HG03342 (cell line): ENCODE data around the gene TTLL9.
A peak's percentile ranks its signal among the peaks of the same experiment; 100 is the strongest.
"Not testable (repeated sequence)": the region's sequence is repeated elsewhere in the genome, so short reads cannot be mapped to it uniquely, and the experiment has no call there.

Experiments
- ATAC-seq: cut with Tn5 transposase; IDR thresholded peaks from one replicate; pipeline ENCODE4 v1.9.1; 2021; ENCODE audit warnings: mild to moderate bottlenecking, moderate library complexity; ENCODE audit not compliant: unreplicated experiment

The TTLL9 gene

DNA sequence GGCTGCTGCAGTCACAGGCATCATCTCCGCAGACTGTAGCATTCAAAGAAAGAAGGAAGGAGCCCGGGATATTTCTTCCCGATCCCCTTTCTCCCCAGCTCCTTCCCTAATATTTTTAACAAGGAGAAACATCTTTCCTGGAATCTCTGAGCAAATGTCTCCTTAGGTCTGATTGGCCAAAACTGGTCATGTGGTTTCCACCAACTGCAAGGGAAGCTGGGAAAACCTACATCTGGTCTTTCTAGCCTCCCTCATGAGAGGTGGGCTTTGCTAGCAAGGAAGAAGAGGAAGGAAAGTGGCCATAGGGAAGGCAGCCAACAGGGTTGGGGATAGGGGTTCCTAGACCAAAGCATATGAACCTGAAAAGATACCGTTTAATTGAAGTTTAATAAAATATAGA lies 46.3 kb downstream of the TTLL9 start:
- ATAC-seq = no peak

DNA sequence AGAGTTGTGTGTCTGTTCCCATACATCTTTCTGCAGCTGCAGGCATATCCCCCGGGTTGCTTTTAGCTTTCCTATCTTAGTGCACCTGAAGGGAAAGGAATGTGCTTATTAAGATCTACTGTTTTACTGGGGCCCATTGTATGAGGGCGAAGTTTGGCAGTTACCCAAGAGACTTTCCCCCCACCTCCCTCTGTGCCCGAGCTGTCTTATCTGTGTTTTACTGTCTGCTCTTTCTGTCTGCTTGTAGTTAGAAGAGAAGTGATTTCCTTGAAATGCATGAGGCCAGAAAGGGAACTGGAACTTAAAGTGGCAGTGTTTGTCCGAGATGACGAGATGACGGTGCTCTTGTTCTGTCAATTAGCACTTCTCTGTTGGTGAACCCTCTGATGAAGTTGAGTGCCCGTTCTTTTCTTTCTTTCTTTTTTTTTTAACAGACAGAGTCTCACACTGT lies 47.6 kb downstream of the TTLL9 start:
- ATAC-seq = not testable (repeated sequence)

DNA sequence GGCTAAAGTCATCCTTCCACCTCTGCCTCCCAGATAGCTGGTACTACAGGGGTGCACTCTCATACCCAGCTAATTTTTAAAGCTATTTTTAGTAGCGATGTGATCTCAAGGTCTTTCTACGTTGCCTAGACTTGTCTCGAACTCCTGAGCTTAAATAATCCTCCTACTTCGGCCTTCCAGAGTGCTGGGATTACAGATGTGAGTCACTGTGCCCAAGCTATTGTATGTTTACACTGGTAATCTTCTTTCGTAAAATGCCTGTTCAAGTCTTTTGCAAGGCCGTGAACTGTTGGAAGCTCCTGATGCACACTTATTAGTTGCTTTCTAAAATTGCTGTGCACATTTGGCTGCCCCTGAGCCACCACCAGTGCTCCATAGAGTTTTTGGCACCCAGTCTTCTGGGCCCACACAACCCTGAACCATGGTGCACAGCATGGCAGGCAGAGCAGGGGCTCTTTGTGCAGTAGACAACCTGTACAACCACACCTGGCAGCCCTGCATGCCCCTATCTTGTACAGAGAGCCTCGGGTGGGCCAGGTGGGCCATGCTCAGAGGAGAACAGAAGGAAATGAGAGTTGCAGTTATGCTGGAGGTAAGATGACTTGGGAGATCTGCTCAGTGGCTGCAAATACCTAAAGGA lies 48.2 kb downstream of the TTLL9 start:
- no peak for ATAC-seq

DNA sequence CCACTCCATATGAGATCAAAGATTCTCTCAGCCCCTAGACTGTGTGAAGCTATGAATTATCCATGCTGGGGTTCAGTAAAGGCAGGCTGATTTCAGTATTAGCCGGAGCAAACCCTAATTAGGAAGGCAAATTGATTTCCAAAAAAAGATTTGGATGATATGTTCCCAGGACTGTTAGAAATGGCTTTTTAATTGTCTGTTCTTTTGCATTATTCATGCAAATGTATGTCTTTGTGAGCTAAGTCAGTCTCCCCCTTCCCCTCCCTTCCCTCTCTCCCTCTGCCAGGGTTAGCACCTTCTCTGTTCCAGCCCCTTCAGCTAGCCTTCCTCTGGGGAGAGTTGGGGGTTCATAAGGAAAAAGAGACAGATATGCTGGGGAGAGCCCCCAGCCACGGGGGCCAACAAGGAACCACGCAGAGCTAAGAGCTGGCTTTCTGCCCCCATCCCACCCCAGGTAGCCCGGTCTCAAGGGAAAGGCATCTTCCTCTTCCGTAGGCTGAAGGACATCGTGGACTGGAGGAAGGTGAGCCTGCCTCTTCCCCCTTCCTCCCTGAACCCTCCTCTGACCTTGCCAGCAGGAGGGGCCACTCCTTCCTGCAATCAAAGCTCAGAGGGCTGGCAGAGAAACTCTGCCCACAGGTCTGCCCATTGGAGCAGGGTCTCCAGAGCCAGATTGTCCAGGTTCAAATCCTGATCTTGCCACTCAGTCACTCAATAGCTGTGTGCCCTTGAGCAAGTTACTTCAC lies 49.1 kb downstream of the TTLL9 start:
- ATAC-seq = no peak

DNA sequence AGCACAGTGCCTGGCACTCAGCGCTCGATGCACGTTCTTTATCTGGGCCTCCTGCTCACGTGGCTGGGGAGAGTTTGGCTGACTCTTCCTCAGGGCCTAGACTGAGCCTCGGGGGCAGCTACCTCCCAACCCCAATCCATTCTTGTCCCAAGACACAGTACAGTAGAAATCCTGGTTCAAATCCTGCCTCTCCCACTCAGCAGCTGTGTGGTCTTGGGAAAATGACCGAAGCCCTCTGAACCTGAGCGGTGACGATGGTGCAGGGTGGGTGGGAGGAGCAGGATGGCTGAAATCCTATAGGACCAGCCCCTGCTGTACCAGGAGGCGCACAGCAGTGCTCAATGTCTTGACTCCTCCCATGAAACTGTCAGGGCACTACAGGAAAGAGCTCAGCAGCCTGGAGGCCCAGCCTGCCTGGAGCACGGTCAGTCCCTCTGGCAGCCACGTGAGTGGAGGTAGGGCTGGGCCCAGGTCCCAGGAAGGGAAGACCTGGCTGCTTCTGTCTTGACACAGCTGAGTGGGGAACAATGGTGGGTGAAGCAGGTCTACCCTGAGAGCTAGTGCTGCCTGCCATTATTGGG lies 49.9 kb downstream of the TTLL9 start:
- no peak for ATAC-seq

DNA sequence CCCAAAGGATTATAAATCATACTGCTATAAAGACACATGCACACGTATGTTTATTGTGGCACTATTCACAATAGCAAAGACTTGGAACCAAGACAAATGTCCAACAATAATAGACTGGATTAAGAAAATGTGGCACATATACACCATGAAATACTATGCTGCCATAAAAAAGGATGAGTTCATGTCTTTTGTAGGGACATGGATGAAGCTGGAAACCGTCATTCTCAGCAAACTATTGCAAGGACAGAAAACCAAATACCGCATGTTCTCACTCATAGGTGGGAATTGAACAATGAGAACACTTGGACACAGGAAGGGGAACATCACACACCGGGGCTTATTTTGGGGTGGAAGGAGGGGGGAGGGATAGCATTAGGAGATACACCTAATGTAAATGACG lies 51.0 kb downstream of the TTLL9 start:
- not testable (repeated sequence) for ATAC-seq

DNA sequence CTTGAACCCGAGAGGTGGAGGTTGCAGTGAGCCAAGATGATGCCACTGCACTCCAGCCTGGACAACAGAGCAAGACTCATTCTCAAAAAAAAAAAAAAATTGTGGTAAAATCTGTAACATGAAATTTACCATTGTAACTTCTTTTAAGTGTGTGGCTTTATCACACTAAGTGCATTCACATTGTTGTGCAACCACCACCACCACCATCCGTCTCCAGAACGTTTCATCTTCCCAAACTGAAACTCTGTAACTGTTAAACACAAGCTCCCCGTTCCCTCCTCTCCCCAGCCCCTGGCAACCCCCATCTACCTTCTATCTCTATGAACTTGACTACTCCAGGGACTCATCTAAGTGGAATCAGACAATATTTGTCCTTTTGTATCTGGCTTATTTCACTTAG lies 51.7 kb downstream of the TTLL9 start:
- no peak for ATAC-seq

DNA sequence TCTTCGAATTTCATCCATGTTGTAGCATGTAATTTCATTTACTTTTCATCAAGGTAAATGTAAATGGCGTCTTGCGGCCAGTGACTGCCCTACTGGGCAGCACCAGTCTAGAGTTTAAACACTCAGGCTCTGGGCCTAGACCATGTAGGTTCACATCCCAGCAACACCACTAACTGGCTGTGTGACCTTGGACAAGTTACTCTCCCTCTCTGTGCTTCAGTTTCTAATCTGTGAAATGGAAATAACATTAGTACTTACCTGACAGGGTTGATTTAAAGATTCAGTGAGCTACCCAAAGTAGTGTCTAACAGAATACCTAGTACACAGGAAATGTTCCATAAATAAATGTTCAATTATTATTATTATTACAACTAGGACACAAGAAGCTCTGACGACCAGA lies 52.2 kb downstream of the TTLL9 start:
- no peak for ATAC-seq

DNA sequence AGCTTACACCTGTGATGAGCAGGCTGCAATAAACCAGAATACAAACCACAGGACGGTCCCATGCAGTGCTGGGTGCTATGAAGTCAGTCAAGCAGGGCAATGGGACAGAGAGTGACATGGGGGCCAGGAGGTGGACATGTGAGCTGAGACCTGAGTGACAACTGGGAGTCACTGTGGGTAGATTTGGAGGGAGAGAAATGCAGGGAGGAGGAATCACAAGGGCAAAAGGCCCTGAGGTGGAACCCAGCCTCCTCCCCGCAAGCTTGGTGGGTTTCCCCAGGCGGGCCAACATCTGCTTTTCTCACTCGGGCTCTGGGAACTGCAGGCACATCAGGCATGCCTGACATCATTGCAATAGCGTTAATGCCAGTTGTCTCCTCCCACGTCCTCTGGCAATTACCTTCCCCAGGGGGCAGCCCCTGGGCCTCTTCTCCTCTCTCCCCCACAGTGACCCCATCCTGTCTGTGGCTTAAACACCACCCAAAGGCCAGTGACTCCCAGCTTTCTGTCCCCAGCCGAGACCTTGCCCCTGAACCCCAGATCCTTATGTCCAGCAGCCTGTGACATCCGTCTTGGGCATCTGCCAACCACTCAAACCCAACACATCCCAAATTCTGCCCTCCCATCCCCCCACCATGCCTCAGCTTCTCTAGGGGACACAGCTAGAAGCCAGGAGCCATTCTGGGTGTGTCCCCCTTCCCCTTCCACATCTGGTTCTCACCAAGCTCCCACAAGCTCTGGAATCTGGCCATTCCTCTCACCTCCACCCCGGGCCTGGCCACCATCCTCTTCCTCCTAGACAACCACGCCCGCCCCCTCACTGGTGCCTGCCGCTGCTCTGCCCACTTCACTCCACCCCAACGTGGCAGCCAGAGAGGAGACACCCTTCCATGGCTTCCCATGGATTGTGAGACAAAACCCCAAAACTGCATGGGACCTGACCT lies 53.2 kb downstream of the TTLL9 start:
- peak; percentile 59 for ATAC-seq

DNA sequence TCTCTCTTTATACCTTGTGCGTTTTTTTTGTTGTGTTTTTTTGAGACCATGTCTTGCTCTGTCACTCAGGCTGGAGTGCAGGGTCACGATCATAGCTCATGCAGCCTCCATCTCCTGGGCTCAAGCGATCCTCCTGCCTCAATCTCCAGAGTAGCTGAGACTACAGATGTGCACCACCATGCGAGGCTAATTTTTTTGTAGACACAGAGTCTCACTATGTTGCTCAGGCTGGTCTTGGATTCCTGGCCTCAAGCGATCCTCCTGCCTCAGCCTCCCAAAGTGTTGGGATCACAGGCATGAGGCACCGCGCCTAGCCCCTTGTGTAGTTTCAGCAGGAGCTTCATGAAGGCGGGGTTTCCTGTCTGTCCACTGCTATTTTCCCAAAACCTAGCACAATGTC lies 54.1 kb downstream of the TTLL9 start:
- no peak for ATAC-seq

DNA sequence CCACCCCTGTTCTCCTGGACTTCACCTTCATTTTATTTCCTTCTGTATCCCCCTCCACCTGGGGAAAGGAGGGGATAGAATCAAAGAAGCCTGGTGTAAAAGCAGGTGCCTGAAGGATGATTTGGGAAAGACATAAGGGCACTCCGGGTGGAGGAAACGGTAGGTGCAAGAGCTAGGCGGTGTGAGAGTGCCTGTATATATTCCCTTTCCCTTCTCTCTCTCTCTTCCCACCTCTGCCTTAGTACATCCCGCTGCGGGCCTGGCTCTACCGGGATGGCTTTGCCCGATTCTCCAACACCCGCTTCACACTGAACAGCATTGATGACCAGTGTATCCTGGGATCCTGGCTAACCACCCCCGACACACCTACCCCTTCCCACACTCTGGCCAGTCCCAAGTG lies 55.2 kb downstream of the TTLL9 start:
- ATAC-seq = no peak

DNA sequence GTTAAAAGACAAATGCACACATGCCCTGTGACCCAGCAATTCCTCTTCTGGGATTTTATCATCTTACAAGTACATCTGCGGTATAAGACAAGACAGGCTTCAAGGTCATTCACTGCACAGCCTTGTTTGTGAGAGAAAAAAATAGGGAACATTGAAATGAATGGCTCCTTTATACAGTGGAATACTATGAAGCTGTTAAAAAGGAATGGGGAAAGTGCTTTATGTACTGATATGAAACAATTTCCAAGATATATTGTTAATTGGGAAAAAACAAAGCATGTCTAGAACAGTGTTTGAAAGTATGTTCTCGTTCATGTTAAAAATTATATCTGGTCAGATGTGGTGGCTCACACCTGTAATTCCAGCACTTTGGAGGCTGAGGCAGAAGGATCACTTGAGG lies 56.1 kb downstream of the TTLL9 start:
- no peak for ATAC-seq

DNA sequence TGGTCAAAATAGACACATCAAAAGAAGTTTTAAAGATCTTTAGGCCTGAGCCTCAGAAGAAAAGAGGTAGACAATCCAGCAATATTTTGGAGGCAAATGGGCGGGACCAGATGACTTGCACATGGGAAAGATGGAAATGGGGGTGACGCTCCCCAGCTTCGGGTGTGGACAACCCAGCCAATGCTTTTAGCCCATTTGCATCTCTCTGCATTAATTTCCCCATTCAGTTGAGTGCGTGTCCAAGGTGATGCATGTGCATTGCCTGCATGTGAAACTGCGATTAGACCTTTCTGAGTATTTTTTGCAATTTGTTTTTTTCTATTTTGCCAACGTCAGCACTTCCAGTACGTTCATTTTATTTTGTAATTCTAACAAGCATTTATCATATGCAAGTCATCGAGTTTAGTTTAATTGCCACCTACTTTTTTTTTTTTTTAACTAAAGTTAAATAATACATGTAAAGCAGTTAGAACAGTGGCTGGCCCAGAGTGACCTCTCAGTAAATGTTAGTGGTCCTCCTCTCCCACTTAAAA lies 57.3 kb downstream of the TTLL9 start:
- ATAC-seq = no peak

DNA sequence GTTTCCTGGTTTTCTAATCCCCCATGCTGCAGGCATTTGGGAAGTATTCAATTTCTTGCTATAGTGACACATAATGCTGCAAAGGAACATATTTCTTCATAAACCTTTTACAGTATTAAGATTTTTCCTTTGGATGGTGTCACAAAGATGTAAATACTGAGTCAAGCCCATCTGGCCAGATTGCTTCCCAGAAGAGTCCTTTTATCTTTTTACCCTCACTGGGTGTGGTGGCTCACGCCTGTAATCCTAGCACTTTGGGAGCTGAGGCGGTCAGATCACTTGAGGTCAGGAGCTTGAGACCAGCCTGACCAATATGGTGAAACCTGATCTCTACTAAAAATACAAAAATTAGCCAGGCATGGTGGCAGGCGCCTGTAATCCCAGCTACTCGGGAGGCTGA lies 59.2 kb downstream of the TTLL9 start:
- not testable (repeated sequence) for ATAC-seq

DNA sequence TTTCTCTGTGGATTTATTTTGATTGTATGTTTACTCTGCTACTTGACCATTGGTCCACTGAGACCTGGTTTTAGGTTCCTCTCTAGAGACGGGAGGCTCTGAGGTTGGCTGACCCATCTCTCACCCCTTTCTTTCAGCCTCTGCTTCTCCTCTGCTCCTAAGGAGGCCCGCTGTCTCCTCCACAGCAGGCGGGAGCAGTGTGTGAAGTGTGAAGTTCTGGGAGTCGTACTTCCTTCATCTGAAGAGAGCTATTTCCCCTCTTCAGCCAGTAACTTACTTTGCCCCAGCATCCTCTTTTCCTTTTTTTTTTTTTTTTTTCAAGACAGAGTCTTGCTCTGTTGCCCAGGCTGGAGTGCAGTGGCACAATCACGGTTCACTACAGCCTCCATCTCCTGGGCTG lies 60.3 kb downstream of the TTLL9 start:
- ATAC-seq = no peak

DNA sequence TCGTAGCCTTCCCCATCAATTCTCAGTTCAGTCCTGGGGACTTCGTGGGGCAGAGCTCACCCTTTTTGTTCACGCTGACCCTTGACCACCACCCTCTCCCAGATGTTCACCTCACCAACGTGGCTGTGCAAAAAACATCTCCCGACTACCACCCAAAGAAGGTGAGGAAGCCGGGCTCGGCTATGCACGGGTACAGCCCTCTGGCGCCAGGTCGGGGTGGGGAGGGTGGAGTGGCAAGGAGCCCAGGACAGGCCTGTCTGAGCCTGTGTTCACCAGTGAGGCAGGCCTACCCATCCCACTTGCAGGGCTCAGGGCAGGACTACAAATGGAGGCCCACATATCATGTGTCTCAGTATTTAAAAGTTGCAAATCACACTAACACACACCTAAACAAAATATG lies 63.3 kb downstream of the TTLL9 start:
- no peak for ATAC-seq

DNA sequence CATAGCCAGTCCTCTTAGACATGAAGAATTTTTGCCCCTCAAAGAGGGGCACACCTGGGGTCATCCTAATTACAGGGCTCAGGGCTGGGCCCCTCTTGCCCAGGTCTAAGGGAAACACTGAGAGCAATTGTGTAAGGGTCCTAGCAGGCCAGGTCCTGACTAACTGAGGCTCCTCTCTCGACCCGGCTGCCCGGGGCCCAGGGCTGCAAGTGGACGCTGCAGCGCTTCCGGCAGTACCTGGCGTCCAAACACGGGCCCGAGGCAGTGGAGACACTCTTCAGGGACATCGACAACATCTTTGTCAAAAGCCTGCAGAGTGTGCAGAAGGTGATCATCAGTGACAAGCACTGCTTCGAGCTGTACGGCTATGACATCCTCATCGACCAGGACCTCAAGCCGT lies 64.1 kb downstream of the TTLL9 start:
- no peak for ATAC-seq

DNA sequence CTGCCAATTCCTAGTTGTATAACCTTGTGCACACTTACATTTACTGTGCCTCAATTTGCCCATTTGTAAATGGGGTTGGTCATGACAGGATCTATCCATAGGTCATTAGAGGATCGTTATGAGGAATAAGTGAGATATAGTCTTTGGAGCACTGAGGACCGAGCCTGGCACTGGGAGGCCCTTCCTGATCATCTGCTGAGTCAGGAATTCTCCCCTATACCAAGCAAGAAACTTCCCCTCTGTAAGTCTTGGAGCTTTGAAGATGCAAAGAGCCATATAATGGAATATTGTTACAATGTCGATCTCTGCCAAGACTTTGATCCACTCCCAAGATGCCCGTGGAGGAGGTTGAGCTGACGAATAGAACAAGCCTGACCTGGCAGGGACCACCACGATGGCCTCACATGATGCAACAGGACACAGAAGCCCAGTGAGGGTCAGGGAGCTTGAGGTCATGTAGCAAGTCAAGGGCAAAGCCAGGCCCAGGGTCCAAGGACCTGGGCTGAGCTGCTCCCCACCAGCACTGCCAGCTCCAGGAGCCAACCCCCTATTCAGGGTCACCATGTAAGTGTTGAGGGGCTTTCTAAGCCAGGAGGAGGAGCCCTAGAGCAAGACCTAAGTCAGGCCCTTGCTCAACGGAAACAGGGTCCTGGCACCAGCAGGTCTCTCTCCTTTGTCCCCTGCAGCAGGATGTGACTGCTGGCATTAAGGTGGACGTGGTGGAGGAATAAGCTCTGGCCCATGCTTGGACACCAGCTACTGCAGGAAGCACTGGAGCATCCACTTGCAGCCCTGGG lies 64.7 kb downstream of the TTLL9 start:
- no peak for ATAC-seq

DNA sequence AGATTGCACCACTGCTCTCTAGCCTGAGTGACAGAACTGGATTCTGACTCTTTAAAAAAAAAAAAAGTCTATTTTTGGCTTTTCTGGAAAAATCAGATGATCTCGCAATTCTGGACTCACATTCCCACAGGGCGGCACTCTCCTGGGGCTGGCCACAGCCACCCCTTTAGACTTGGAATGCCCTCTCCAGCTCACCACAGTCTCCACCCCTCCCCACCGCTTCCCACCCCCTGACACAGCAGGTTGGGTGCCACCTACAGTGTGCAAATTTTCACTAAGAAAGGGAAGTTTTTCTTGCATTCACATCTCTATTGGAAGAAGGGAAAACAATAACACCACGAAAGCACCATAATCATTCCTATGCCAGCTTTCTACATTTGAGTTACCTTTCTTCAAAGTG lies 66.0 kb downstream of the TTLL9 start:
- no peak for ATAC-seq

DNA sequence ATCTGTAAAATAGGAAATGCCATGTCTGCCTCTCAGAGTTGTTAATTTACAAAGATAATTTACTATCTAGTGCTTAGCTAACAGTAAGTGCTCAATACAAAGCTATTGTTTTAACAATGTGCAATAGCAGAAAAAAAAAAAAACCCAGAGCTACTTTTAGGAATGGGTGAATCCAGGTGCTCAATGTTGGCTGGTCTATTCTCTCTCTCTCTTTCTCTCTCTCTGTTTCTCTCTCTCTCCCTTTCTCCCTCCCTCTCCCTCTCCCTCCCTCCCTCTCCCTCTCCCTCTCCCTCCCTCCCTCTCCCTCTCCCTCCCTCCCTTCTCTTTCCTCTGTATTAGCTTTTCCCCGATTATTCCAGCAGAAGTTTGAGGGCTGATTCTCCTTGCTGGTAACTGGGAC lies 67.4 kb downstream of the TTLL9 start:
- ATAC-seq = no peak
